SK-N-SH (cell line): Measurements from ENCODE around the gene NUP205. TPM values are rescaled to one million over a fixed set of nuclear protein-coding genes. Genes with fewer than 3 reads are reported as not detected.

Source experiments
- CTCF ChIA-PET: fragments of 300-600, 350-600 bp; formaldehyde crosslinking; extraction: SDS; loops from one replicate; lab custom pipeline; 2021; lab: Yijun Ruan, JAX
- POLR2A ChIA-PET: fragments of 350-600 bp; sonication (Branson Sonifier 250); formaldehyde crosslinking; extraction: SDS; loops from one replicate; lab custom pipeline; 2020; ENCODE audit warnings: antibody characterized with exemption, inconsistent platforms; lab: Yijun Ruan, JAX
- DNase-seq: peaks from one replicate; pipeline ENCODE4 v3.0.0; 2012
- H2AFZ ChIP-seq: fragments of 200-600 bp; sonication (generic); 2 replicates; pipeline ENCODE4 v1.8.1; 2016; ENCODE audit warnings: antibody characterized with exemption, mild to moderate bottlenecking, low read depth
- H3F3A ChIP-seq: fragments of 200-600 bp; sonication (generic); replicated peaks from 2 replicates; pipeline ENCODE3; 2016; ENCODE audit warnings: antibody characterized with exemption, mild to moderate bottlenecking; ENCODE audit not compliant: insufficient read depth
- H3K27ac ChIP-seq, 2 experiments: fragments of 200-500 bp in 1 of 2; fragments of 200-600 bp in 1 of 2; sonication (Bioruptor generic) in 1 of 2; sonication (generic), shearing (Covaris generic) in 1 of 2; 2 replicates each; pipeline versions ENCODE4 v1.5.1 to v1.6.1; 2014 to 2016; ENCODE audit warnings: low read depth in 2 of 2, inconsistent platforms in 1 of 2, low read length in 1 of 2, mild to moderate bottlenecking in 1 of 2, mixed read lengths in 1 of 2
- H3K27me3 ChIP-seq: fragments of 200-600 bp; sonication (generic), shearing (Covaris generic); 2 replicates; pipeline ENCODE4 v1.6.1; 2016; ENCODE audit warnings: mixed run types; ENCODE audit not compliant: insufficient read depth
- H3K36me3 ChIP-seq, 2 experiments: fragments of 200-500 bp in 1 of 2; fragments of 200-600 bp in 1 of 2; sonication (Bioruptor generic) in 1 of 2; sonication (generic) in 1 of 2; replicated peaks in 1 of 2; 2 replicates each; pipeline versions ENCODE3 to v1.5.1; 2014 to 2016; ENCODE audit warnings: low read length in 1 of 2, mild to moderate bottlenecking in 1 of 2; ENCODE audit not compliant: insufficient read depth in 2 of 2, control insufficient read depth in 1 of 2
- H3K4me1 ChIP-seq, 2 experiments: fragments of 200-500 bp in 1 of 2; fragments of 200-600 bp in 1 of 2; sonication (Bioruptor generic) in 1 of 2; sonication (generic), shearing (Covaris generic) in 1 of 2; 2 replicates each; pipeline versions ENCODE4 v1.5.1 to v1.6.1; 2014 to 2016; ENCODE audit warnings: low read depth in 1 of 2, low read length in 1 of 2, mixed run types in 1 of 2; ENCODE audit not compliant: insufficient read depth in 2 of 2, control insufficient read depth in 1 of 2
- H3K4me2 ChIP-seq: fragments of 200-600 bp; sonication (generic), shearing (Covaris generic); 2 replicates; pipeline ENCODE4 v1.6.1; 2017; ENCODE audit warnings: mixed run types
- H3K4me3 ChIP-seq, 2 experiments: fragments of 200-500 bp in 1 of 2; fragments of 200-600 bp in 1 of 2; sonication (Bioruptor generic) in 1 of 2; sonication (generic), shearing (Covaris generic) in 1 of 2; 2 replicates each; pipeline versions ENCODE4 v1.5.1 to v1.8.1; 2014 to 2016; ENCODE audit warnings: low read depth in 2 of 2, inconsistent platforms in 1 of 2, low read length in 1 of 2, mild to moderate bottlenecking in 1 of 2, mixed read lengths in 1 of 2, moderate library complexity in 1 of 2
- H3K79me2 ChIP-seq: fragments of 200-600 bp; sonication (generic); 2 replicates; pipeline ENCODE4 v1.8.1; 2017; ENCODE audit warnings: mild to moderate bottlenecking; ENCODE audit not compliant: insufficient read depth
- H3K9ac ChIP-seq: fragments of 200-600 bp; sonication (generic); 2 replicates; pipeline ENCODE4 v1.6.1; 2017; ENCODE audit warnings: mixed run types
- H3K9me2 ChIP-seq: fragments of 200-600 bp; sonication (generic); 2 replicates; pipeline ENCODE4 v1.6.1; 2017; ENCODE audit warnings: mixed run types
- H3K9me3 ChIP-seq: fragments of 200-600 bp; sonication (generic); 2 replicates; pipeline ENCODE4 v1.6.1; 2017; ENCODE audit warnings: mixed run types, mild to moderate bottlenecking, moderate library complexity
- H4K20me1 ChIP-seq: fragments of 200-600 bp; sonication (generic); 2 replicates; pipeline ENCODE4 v1.6.1; 2017; ENCODE audit warnings: mild to moderate bottlenecking, mixed run types; ENCODE audit not compliant: insufficient read depth
- CHD2 ChIP-seq: fragments of 150-350 bp; IDR thresholded peaks from 2 replicates; pipeline ENCODE4 v1.6.1; 2018; ENCODE audit warnings: low read length; ENCODE audit not compliant: partially characterized antibody
- CTCF ChIP-seq: fragments of 200-600 bp; sonication (generic); IDR thresholded peaks from 2 replicates; pipeline ENCODE4 v1.6.1; 2017; ENCODE audit warnings: antibody characterized with exemption, mild to moderate bottlenecking, moderate library complexity
- EP300 ChIP-seq, 2 experiments: IDR thresholded peaks; 2 replicates each; pipeline versions ENCODE4 v1.4.0 to v1.6.1; 2012; ENCODE audit warnings: borderline replicate concordance in 1 of 2, low read depth in 1 of 2, low read length in 1 of 2
- EZH2phosphoT487 ChIP-seq: fragments of 200-600 bp; sonication (generic); IDR thresholded peaks from 2 replicates; pipeline ENCODE4 v1.6.1; 2017; ENCODE audit warnings: low read depth, mixed run types, mild to moderate bottlenecking, antibody characterized with exemption, moderate library complexity, borderline replicate concordance
- FOSL2 ChIP-seq: IDR thresholded peaks from 2 replicates; pipeline ENCODE4 v1.4.0; 2012; ENCODE audit warnings: low read depth, mild to moderate bottlenecking, moderate library complexity, borderline replicate concordance
- FOXJ3 ChIP-seq: sonication (generic); formaldehyde crosslinking; IDR thresholded peaks from 2 replicates; pipeline ENCODE4 v1.5.1; 2020; ENCODE audit warnings: mild to moderate bottlenecking, missing genetic modification reagents
- FOXM1 ChIP-seq: IDR thresholded peaks from 2 replicates; pipeline ENCODE4 v1.4.0; 2012; ENCODE audit warnings: low read depth, mild to moderate bottlenecking
- JUND ChIP-seq: IDR thresholded peaks from 2 replicates; pipeline ENCODE4 v1.4.0; 2012
- MXI1 ChIP-seq: IDR thresholded peaks from 2 replicates; pipeline ENCODE4 v1.6.1; 2012; ENCODE audit warnings: mild to moderate bottlenecking, low read depth, low read length, improper control_type of control experiment
- NRF1 ChIP-seq: IDR thresholded peaks from 2 replicates; pipeline ENCODE4 v1.6.1; 2012; ENCODE audit warnings: low read depth, mild to moderate bottlenecking, low read length
- POLR2AphosphoS5 ChIP-seq: IDR thresholded peaks from 2 replicates; pipeline ENCODE4 v1.6.1; 2012; ENCODE audit warnings: low read depth, low read length
- RAD21 ChIP-seq: IDR thresholded peaks from 2 replicates; pipeline ENCODE4 v1.6.1; 2012; ENCODE audit warnings: mild to moderate bottlenecking, low read length
- REST ChIP-seq: IDR thresholded peaks from 2 replicates; pipeline ENCODE4 v1.6.1; 2012; ENCODE audit warnings: mild to moderate bottlenecking, low read depth, low read length, moderate library complexity
- TCF12 ChIP-seq: IDR thresholded peaks from 2 replicates; pipeline ENCODE4 v1.4.0; 2012
- USF1 ChIP-seq: IDR thresholded peaks from 2 replicates; pipeline ENCODE4 v1.4.0; 2012; ENCODE audit warnings: low read depth, borderline replicate concordance
- USF2 ChIP-seq: fragments of 150-350 bp; IDR thresholded peaks from 2 replicates; pipeline ENCODE4 v1.6.1; 2017; ENCODE audit warnings: antibody characterized with exemption, low read length, low read depth, borderline replicate concordance
- YY1 ChIP-seq: IDR thresholded peaks from 2 replicates; pipeline ENCODE4 v1.4.0; 2012; ENCODE audit warnings: low read depth, mild to moderate bottlenecking
- ZBTB33 ChIP-seq: IDR thresholded peaks from 2 replicates; pipeline ENCODE4 v1.4.0; 2012; ENCODE audit warnings: low read depth, borderline replicate concordance
- WGBS: methylation state at CpG from one replicate; pipeline ENCODE4 v1.1.6; 2017; ENCODE audit warnings: low lambda C conversion rate; 5-methylcytosine and 5-hydroxymethylcytosine counted together
- polyA plus RNA-seq, 3 experiments: library from polyadenylated mRNA; depleted of rRNA; stranded (reverse); fragments of >200 nt; gene quantifications; 2 replicates each; pipeline ENCODE4 v1.2.3, GENCODE V29; 2012

Gene NUP205
- polyA plus RNA-seq, 1 of the 3 experiments (the other 2 are of a cell fraction), result 48.2 TPM

GRCh38 chr7:135684699-135685098 lies 127.0 kb downstream of the NUP205 start:
- H4K20me1 ChIP-seq, result no peaks in the 10 kb centered on the region; the same call in 1 of the 2 replicates
- peaks cover 100% of the 10 kb centered on the region for H3K79me2 ChIP-seq
- peaks cover 11 to 27% of the 10 kb centered on the region in 2 experiments for H3K36me3 ChIP-seq
- no peaks in the 10 kb centered on the region for H3K9me2 ChIP-seq
- H3K9me3 ChIP-seq, result no peaks in the 10 kb centered on the region
- no peak for DNase-seq
- H3K4me3 ChIP-seq, result no peak overlapping the region
- no peak overlapping the region for H2AFZ ChIP-seq
- 97% methylated on average over 5 of the region's 5 CpGs for WGBS
- TF ChIP-seq FOSL2 (no peak), CTCF (no peak), REST (no peak), FOXM1 (no peak), USF2 (no peak), JUND (no peak), YY1 (no peak), MXI1 (no peak), EP300 (IDR thresholded peaks at IDR 0.05; ENCODE audit: borderline replicate concordance in 1 of 2, low read depth in 1 of 2, low read length in 1 of 2) (no peak), FOXJ3 (CRISPR knock-in tag) (no peak), RAD21 (no peak), CHD2 (no peak), NRF1 (no peak), ZBTB33 (no peak), TCF12 (no peak), EZH2phosphoT487 (no peak), POLR2AphosphoS5 (no peak), USF1 (no peak)
- H3K4me2 ChIP-seq, result peak overlapping the region; percentile 56
- POLR2A ChIA-PET, result no interaction called here
- H3F3A ChIP-seq, result peaks cover 15% of the 10 kb centered on the region
- peak overlapping the region; percentile 19; the same call in 1 of the 2 replicates for H3K9ac ChIP-seq
- CTCF ChIA-PET, result interaction anchor here (1.2 to 2.3 kb wide), 4 partner anchors 8 to 26 kb away, joined by 4 to 15 read pairs (median 6); no protein-coding TSS in a partner anchor
- H3K4me1 ChIP-seq, result peaks cover 37 to 38% of the 10 kb centered on the region in 2 experiments
- no peaks in the 10 kb centered on the region for H3K27me3 ChIP-seq
- peak overlapping the region; percentile 39 to 59 for H3K27ac ChIP-seq
